ENCODE measurements around the gene SNX27. TPM values are rescaled to one million over a fixed set of nuclear protein-coding genes. Genes with fewer than 3 reads are reported as not detected.

Gene SNX27
- 60.1 TPM for total RNA-seq (2013)
- polyA plus RNA-seq (10 to 100 TPM; 40.1 to 57.1 (median 47.6) TPM), polyA minus RNA-seq (37.7 and 57.4 TPM in 2 replicates), total RNA-seq (22.4 to 160 (median 117) reads per million in 11 experiments)

DNA sequence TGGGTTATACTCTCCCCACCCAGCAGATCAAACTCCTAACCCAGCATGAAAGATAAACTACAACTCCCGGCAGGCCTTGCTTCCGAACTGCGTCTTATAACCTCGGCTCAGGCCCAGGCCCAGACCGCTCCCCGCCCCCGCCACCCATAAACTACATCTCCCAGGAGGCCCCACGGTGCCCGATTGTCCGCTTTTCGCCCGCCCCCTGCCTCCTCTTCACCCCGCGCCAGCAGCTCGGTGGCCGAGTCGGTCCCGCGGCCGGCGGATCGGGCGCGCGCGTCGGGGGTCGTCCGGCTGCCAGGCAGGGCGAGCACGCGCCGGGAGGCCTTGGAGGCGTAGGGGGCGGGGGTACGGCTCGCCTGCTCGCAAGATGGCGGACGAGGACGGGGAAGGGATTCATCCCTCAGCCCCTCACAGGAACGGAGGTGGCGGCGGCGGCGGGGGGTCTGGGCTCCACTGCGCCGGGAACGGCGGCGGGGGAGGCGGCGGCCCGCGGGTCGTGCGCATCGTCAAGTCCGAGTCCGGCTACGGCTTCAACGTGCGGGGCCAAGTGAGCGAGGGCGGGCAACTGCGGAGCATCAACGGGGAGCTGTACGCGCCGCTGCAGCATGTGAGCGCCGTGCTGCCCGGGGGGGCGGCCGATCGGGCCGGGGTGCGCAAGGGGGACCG, at the start of gene SNX27:
TSS of gene SNX27 (plus strand) at position 219 of the 669 bp plus-strand sequence. CDS start at position 371, 152 bp downstream.
- Histone ChIP-seq H3K79me2 (ENCODE audit: insufficient read depth, low read length) (peaks cover 54% of the 10 kb centered on the region), H3K4me3 (replicated peaks in 1 of 3; ENCODE audit: low read depth in 2 of 3, low read length in 3 of 3) (peak within 1 kb of the TSS; percentile 64 to 90 (median 89)), H3K4me2 (replicated peaks; ENCODE audit: extremely low read depth, low read length, poor library complexity, severe bottlenecking) (peak within 1 kb of the TSS; percentile 89), H3K27ac (ENCODE audit: low read depth in 1 of 2, low read length in 2 of 2) (peak within 1 kb of the TSS; percentile 95), H3K9me3 (replicated peaks in 1 of 2; ENCODE audit: control insufficient read depth in 1 of 2, insufficient read depth in 1 of 2, low read length in 2 of 2) (no peaks in the 10 kb centered on the region), H2AFZ (ENCODE audit: insufficient read depth, low read depth, low read length, poor library complexity, severe bottlenecking) (peak within 1 kb of the TSS; percentile 95), H3K27me3 (ENCODE audit: control insufficient read depth in 2 of 2, insufficient read depth in 2 of 2, low read length in 2 of 2) (no peaks in the 10 kb centered on the region), H4K20me1 (ENCODE audit: insufficient read depth, low read length) (peaks cover 20% of the 10 kb centered on the region), H3K9ac (ENCODE audit: insufficient read depth, low read length, poor library complexity, severe bottlenecking) (peak within 1 kb of the TSS; percentile 94), H3K36me3 (replicated peaks in 1 of 2; ENCODE audit: control insufficient read depth in 1 of 2, insufficient read depth in 2 of 2, low read length in 2 of 2) (no peaks in the 10 kb centered on the region), H3K4me1 (ENCODE audit: control insufficient read depth in 1 of 2, insufficient read depth in 2 of 2, low read length in 2 of 2) (peaks cover 52 to 67% of the 10 kb centered on the region in 2 donors)
- peak; percentile 91 to 92 (median 92) for DNase-seq
- Mint-ChIP-seq H3K4me3 (peak within 1 kb of the TSS; percentile 94 to 97), H3K36me3 (peaks cover 10 to 13% of the 10 kb centered on the region in 2 donors), H3K27me3 (ENCODE audit: low read depth in 3 of 3) (peaks cover 0 to 3% (median 0%) of the 10 kb centered on the region in 3 donors), H3K27ac (peak within 1 kb of the TSS; percentile 97 to 100 (median 99)), H3K4me1 (peaks cover 61% of the 10 kb centered on the region), H3K9me3 (peaks cover 0 to 3% (median 0%) of the 10 kb centered on the region in 7 donors)
- TF ChIP-seq, protein P1, sequence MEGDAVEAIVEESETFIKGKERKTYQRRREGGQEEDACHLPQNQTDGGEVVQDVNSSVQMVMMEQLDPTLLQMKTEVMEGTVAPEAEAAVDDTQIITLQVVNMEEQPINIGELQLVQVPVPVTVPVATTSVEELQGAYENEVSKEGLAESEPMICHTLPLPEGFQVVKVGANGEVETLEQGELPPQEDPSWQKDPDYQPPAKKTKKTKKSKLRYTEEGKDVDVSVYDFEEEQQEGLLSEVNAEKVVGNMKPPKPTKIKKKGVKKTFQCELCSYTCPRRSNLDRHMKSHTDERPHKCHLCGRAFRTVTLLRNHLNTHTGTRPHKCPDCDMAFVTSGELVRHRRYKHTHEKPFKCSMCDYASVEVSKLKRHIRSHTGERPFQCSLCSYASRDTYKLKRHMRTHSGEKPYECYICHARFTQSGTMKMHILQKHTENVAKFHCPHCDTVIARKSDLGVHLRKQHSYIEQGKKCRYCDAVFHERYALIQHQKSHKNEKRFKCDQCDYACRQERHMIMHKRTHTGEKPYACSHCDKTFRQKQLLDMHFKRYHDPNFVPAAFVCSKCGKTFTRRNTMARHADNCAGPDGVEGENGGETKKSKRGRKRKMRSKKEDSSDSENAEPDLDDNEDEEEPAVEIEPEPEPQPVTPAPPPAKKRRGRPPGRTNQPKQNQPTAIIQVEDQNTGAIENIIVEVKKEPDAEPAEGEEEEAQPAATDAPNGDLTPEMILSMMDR (IDR thresholded peaks at IDR 0.05), result no peak
- intact Hi-C loops (cut with micrococcal nuclease), result loop anchor here in 1 of 2 donors (5.0 to 10.0 kb wide), 2 partner anchors 383 to 445 kb away; partner anchors contain the start of genes LYSMD1, S100A10 and SCNM1
- WGBS (ENCODE audit: insufficient coverage), result under 1% methylated on average over 79 of the region's 79 CpGs

DNA sequence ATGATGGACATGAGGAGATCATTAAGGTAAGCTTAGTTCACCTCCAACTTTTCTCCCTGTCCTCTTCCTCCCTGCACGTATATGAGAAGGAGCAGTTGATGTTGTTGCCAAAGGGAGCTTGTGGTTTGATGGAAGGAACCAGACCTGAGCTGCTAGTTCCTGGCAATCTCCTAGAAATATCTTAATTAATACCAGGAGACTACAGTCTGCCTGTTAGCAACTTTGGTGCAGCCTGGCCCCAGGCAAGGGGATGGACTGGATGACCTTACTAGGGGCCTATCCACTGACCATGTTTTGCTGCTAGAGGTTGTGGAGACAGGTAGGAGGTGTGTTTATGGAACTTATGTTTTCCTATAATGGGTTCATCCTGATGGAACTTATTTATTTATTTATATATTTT, 49.2 kb upstream of the SNX27 start:
- intact Hi-C loops (cut with micrococcal nuclease), result no loop called here
- Mint-ChIP-seq H3K27ac (no peak overlapping the region), H3K4me3 (no peak overlapping the region), H3K27me3 (ENCODE audit: low read depth in 3 of 3) (peaks cover 1 to 5% (median 4%) of the 10 kb centered on the region in 3 donors), H3K9me3 (no peaks in the 10 kb centered on the region), H3K36me3 (peaks cover 3 to 5% of the 10 kb centered on the region in 2 donors), H3K4me1 (peaks cover 18% of the 10 kb centered on the region)
- Histone ChIP-seq H3K4me3 (replicated peaks in 1 of 3; ENCODE audit: low read depth in 2 of 3, low read length in 3 of 3) (no peak overlapping the region), H3K79me2 (ENCODE audit: insufficient read depth, low read length) (no peaks in the 10 kb centered on the region), H3K4me2 (replicated peaks; ENCODE audit: extremely low read depth, low read length, poor library complexity, severe bottlenecking) (no peak overlapping the region), H3K4me1 (ENCODE audit: control insufficient read depth in 1 of 2, insufficient read depth in 2 of 2, low read length in 2 of 2) (peaks cover 8 to 10% of the 10 kb centered on the region in 2 donors), H3K27me3 (ENCODE audit: control insufficient read depth in 2 of 2, insufficient read depth in 2 of 2, low read length in 2 of 2) (no peaks in the 10 kb centered on the region), H3K27ac (ENCODE audit: low read depth in 1 of 2, low read length in 2 of 2) (no peak overlapping the region), H4K20me1 (ENCODE audit: insufficient read depth, low read length) (no peaks in the 10 kb centered on the region), H3K36me3 (replicated peaks in 1 of 2; ENCODE audit: control insufficient read depth in 1 of 2, insufficient read depth in 2 of 2, low read length in 2 of 2) (no peaks in the 10 kb centered on the region), H3K9ac (ENCODE audit: insufficient read depth, low read length, poor library complexity, severe bottlenecking) (no peak overlapping the region), H2AFZ (ENCODE audit: insufficient read depth, low read depth, low read length, poor library complexity, severe bottlenecking) (no peak overlapping the region), H3K9me3 (replicated peaks in 1 of 2; ENCODE audit: control insufficient read depth in 1 of 2, insufficient read depth in 1 of 2, low read length in 2 of 2) (no peaks in the 10 kb centered on the region)
- no peak for DNase-seq
- TF ChIP-seq, protein P1 (IDR thresholded peaks at IDR 0.05), result no peak
- no CpG with 5 or more reads among the region's 1 CpG for WGBS (ENCODE audit: insufficient coverage)
